Endothelial cell of umbilical vein (primary cell): ENCODE measurements around the gene KIAA0232. TPM values are rescaled to one million over a fixed set of nuclear protein-coding genes. Genes with fewer than 3 reads are reported as not detected.

ENCODE experiments used
- Bru-seq: library from RNA; stranded (reverse); fragments of 400-500 nt; gene quantifications from one replicate; lab custom pipeline; 2021; lab: Mats Ljungman, UMichigan
- BruChase-seq, 2 experiments: library from RNA; stranded (reverse); fragments of 400-500 nt; gene quantifications; one replicate each; lab custom pipeline; 2021; lab: Mats Ljungman, UMichigan
- BruUV-seq: library from RNA; stranded (reverse); fragments of 400-500 nt; replicated peaks from 2 replicates; lab custom pipeline; 2021; lab: Mats Ljungman, UMichigan
- CTCF ChIA-PET: fragments of 300-600, 350-600 bp; sonication (Branson Sonifier 250); formaldehyde crosslinking; loops from one replicate; lab custom pipeline; 2021; ENCODE audit warnings: antibody characterized with exemption, inconsistent platforms; lab: Charles Lee
- POLR2A ChIA-PET: fragments of 300-600, 350-600 bp; sonication (Branson Sonifier 250); formaldehyde crosslinking; loops from one replicate; lab custom pipeline; 2021; ENCODE audit warnings: antibody characterized with exemption, inconsistent platforms; lab: Charles Lee
- DNase-seq: peaks from one replicate; pipeline ENCODE4 v3.0.0-alpha.2; 2011; ENCODE audit warnings: low read depth, low spot score
- FAIRE-seq: peaks from 2 replicates; lab custom pipeline; 2011; peaks lifted over from hg19 to GRCh38; lab: Jason Lieb, UNC
- H2AFZ ChIP-seq: 2 replicates; pipeline ENCODE4 v1.6.0; 2012; ENCODE audit warnings: low read depth, low read length, control low read depth, inconsistent platforms
- H3K27ac ChIP-seq: 2 replicates; pipeline ENCODE4 v1.5.1; 2011; ENCODE audit warnings: low read depth, mild to moderate bottlenecking, control low read depth, low read length, moderate library complexity; ENCODE audit not compliant: insufficient read depth
- H3K27me3 ChIP-seq, 2 experiments: 2 replicates each; pipeline versions ENCODE4 v1.6.0 to v1.6.1; 2011; ENCODE audit warnings: low read length in 2 of 2, mixed read lengths in 1 of 2; ENCODE audit not compliant: control insufficient read depth in 2 of 2, insufficient read depth in 2 of 2
- H3K36me3 ChIP-seq, 2 experiments: 2 replicates in 1 of 2; 3 replicates in 1 of 2; pipeline ENCODE4 v1.5.1; 2011; ENCODE audit warnings: low read length in 2 of 2, mild to moderate bottlenecking in 1 of 2, moderate library complexity in 1 of 2; ENCODE audit not compliant: control insufficient read depth in 2 of 2, insufficient read depth in 2 of 2; ENCODE audit errors: extremely low read depth in 1 of 2
- H3K4me1 ChIP-seq: 3 replicates; pipeline ENCODE4 v1.5.1; 2011; ENCODE audit warnings: mild to moderate bottlenecking, low read length; ENCODE audit not compliant: control insufficient read depth, insufficient read depth; ENCODE audit errors: extremely low read depth
- H3K4me2 ChIP-seq: 2 replicates; pipeline ENCODE4 v1.6.1; 2011; ENCODE audit warnings: low read length, control low read depth, mixed read lengths; ENCODE audit not compliant: insufficient read depth
- H3K4me3 ChIP-seq, 3 experiments: fragments of 200-600 bp in 1 of 3; sonication (generic), shearing (Covaris generic) in 1 of 3; replicated peaks in 1 of 3; 2 replicates each; pipeline ENCODE4 v1.5.1; 2011 to 2016; ENCODE audit warnings: control low read depth in 3 of 3, low read length in 3 of 3, mild to moderate bottlenecking in 2 of 3, inconsistent platforms in 1 of 3, low read depth in 1 of 3, moderate library complexity in 1 of 3; ENCODE audit not compliant: insufficient read depth in 1 of 3
- H3K79me2 ChIP-seq: 2 replicates; pipeline ENCODE4 v1.6.0; 2012; ENCODE audit warnings: low read length, inconsistent platforms; ENCODE audit not compliant: control insufficient read depth, insufficient read depth
- H3K9ac ChIP-seq: replicated peaks from 2 replicates; pipeline ENCODE3; 2011; ENCODE audit warnings: low read length, control low read depth; ENCODE audit not compliant: insufficient read depth; ENCODE audit errors: extremely low read depth
- H3K9me1 ChIP-seq: replicated peaks from 3 replicates; pipeline ENCODE4 v1.6.0; 2011; ENCODE audit warnings: mild to moderate bottlenecking, low read length; ENCODE audit not compliant: control insufficient read depth, insufficient read depth; ENCODE audit errors: extremely low read depth
- H3K9me3 ChIP-seq: replicated peaks from 2 replicates; pipeline ENCODE4 v1.5.1; 2012; ENCODE audit warnings: low read length, inconsistent platforms; ENCODE audit not compliant: control insufficient read depth, insufficient read depth
- H4K20me1 ChIP-seq: replicated peaks from 2 replicates; pipeline ENCODE3; 2011; ENCODE audit warnings: mild to moderate bottlenecking, low read length; ENCODE audit not compliant: control insufficient read depth, insufficient read depth; ENCODE audit errors: extremely low read depth
- EZH2 ChIP-seq: IDR thresholded peaks from 2 replicates; pipeline ENCODE4 v1.6.1; 2012; ENCODE audit warnings: borderline replicate concordance, low read depth, mild to moderate bottlenecking, moderate library complexity, low read length, inconsistent platforms; ENCODE audit not compliant: severe bottlenecking
- FOS ChIP-seq: IDR thresholded peaks from 2 replicates; pipeline ENCODE4 v1.6.1; 2011; ENCODE audit warnings: mild to moderate bottlenecking, low read length, moderate library complexity, borderline replicate concordance; ENCODE audit not compliant: insufficient read depth
- JUN ChIP-seq: IDR thresholded peaks from 2 replicates; pipeline ENCODE4 v1.6.1; 2011; ENCODE audit warnings: borderline replicate concordance, low read depth; ENCODE audit not compliant: insufficient read length, insufficient read depth
- MAX ChIP-seq: IDR thresholded peaks from 2 replicates; pipeline ENCODE4 v1.6.1; 2011; ENCODE audit not compliant: insufficient read depth, insufficient read length
- MYC ChIP-seq: IDR thresholded peaks from one replicate; pipeline ENCODE4 v1.6.1; 2011; ENCODE audit warnings: mild to moderate bottlenecking, low read depth, low read length
- POLR2AphosphoS5 ChIP-seq: IDR thresholded peaks from 2 replicates; pipeline ENCODE4 v1.6.1; 2012; ENCODE audit warnings: low read depth, mild to moderate bottlenecking, control low read depth, low read length, moderate library complexity; ENCODE audit not compliant: insufficient read depth
- dilution Hi-C: fragments of 300-500 bp; cut with MboI; formaldehyde crosslinking; loops from one replicate; pipeline ENCODE4 v1.15.0; 2019; ENCODE audit warnings: low sequenced_read_pairs; ENCODE audit not compliant: extremely low pct_ligation_motif_present
- intact Hi-C: fragments of 100-400 bp; cut with micrococcal nuclease; formaldehyde crosslinking; loops from one replicate; pipeline ENCODE4 v1.10.0; 2022
- long read RNA-seq: library from polyadenylated mRNA; stranded (forward); transcript quantifications from one replicate; pipeline ENCODE4 v2.0.0, GENCODE V29; 2021
- polyA minus RNA-seq, 3 experiments: library from RNA; depleted of rRNA, polyadenylated mRNA; stranded (reverse); fragments of >200 nt; gene quantifications; 1 replicate in 1 of 3; 2 replicates in 2 of 3; pipeline ENCODE4 v1.2.3, GENCODE V29; 2011
- polyA plus RNA-seq, 4 experiments: library from polyadenylated mRNA; depleted of rRNA in 3 of 4; stranded (reverse) in 3 of 4; unstranded in 1 of 4; fragments of >200 nt; gene quantifications; 2 replicates each; pipeline versions ENCODE4 v1.2.1 to v1.2.3, GENCODE V29; 2011 to 2012; ENCODE audit warnings: missing spikeins in 1 of 4
- total RNA-seq: library from RNA; stranded (reverse); gene quantifications from 2 replicates; pipeline ENCODE4 v1.2.3, GENCODE V29; 2021

Gene KIAA0232
- total RNA-seq (14.6 and 18.4 TPM in 2 replicates), polyA plus RNA-seq (3.9 and 5.3 TPM in 2 replicates), polyA minus RNA-seq (20.6 and 22.6 TPM in 2 replicates), Bru-seq, nascent RNA (percentile 85 among the genes with signal in this experiment), BruChase-seq, experiment 1, labeled RNA remaining after a 6-hour chase (percentile 73 among the genes with signal in this experiment), BruChase-seq, experiment 2, labeled RNA remaining after a 2-hour chase (percentile 83 among the genes with signal in this experiment)
- polyA plus RNA-seq (2011; cell fraction: cytosol; rRNA removed), result 4.5 and 5.1 TPM in 2 replicates
- polyA plus RNA-seq (2011; cell fraction: nucleus; rRNA removed), result 13.1 and 14.6 TPM in 2 replicates
- polyA plus RNA-seq (2012), result 8.8 and 9.2 TPM in 2 replicates
- polyA minus RNA-seq (2011; cell fraction: cytosol; rRNA and poly(A)+ RNA removed), result 7.2 TPM
- 17.3 and 25.5 TPM in 2 replicates for polyA minus RNA-seq (2011; cell fraction: nucleus; rRNA and poly(A)+ RNA removed)
- long read RNA-seq, partial matches to known transcripts, result 0 of 9 reads
- long read RNA-seq, other reads (novel, unspliced or antisense), result 9 of 9 reads

- peak within 1 kb of the TSS; percentile 89 for H3K27ac ChIP-seq
- no TSS peak for BruUV-seq
- no peaks in the 10 kb centered on the region for H3K9me1 ChIP-seq
- H3K79me2 ChIP-seq, result peaks cover 36% of the 10 kb centered on the region
- H3K9me3 ChIP-seq, result no peaks in the 10 kb centered on the region
- peak within 1 kb of the TSS; percentile 92 for H2AFZ ChIP-seq
- CTCF ChIA-PET, result interaction anchor here (1.7 to 2.4 kb wide), 3 partner anchors 33 to 285 kb away, joined by 4 to 17 read pairs (median 7); partner anchors contain the start of gene GRPEL1
- peak within 1 kb of the TSS; percentile 96 for H3K9ac ChIP-seq
- H4K20me1 ChIP-seq, result no peaks in the 10 kb centered on the region
- peak within 1 kb of the TSS; percentile 75 to 99 (median 83) for H3K4me3 ChIP-seq
- peak; percentile 81 for FAIRE-seq
- H3K27me3 ChIP-seq, result no peaks in the 10 kb centered on the region
- dilution Hi-C loops, result no loop called here
- POLR2A ChIA-PET, result no interaction called here
- peak; percentile 84 for DNase-seq
- TF ChIP-seq POLR2AphosphoS5 (peak; percentile 83), MAX (peak; percentile 2), FOS (no peak), JUN (no peak), EZH2 (no peak), MYC (no peak)
- intact Hi-C loops, result loop anchor here (1.0 to 10.0 kb wide), 3 partner anchors 62 to 263 kb away; partner anchors contain the start of gene TADA2B
- peak within 1 kb of the TSS; percentile 98 for H3K4me2 ChIP-seq
- H3K36me3 ChIP-seq, result peaks cover 0 to 2% of the 10 kb centered on the region in 2 experiments
- peaks cover 15% of the 10 kb centered on the region for H3K4me1 ChIP-seq
Observed at GRCh38 chr4:6782147-6782845, at the start of gene KIAA0232. TSS of gene KIAA0232 (plus strand) at chr4:6782727. CDS start at chr4:6824454, 41,727 bp downstream.
